Fibroblast of the conjunctiva (primary cell): ENCODE measurements around the gene TPT1.
"Not testable (repeated sequence)": the region's sequence is repeated elsewhere in the genome, so short reads cannot be mapped to it uniquely, and the experiment has no call there.

Experiments used
- DNase-seq: peaks from one replicate; pipeline ENCODE4 v3.0.0-alpha.2; 2010; ENCODE audit warnings: low read depth

TPT1 gene

DNA sequence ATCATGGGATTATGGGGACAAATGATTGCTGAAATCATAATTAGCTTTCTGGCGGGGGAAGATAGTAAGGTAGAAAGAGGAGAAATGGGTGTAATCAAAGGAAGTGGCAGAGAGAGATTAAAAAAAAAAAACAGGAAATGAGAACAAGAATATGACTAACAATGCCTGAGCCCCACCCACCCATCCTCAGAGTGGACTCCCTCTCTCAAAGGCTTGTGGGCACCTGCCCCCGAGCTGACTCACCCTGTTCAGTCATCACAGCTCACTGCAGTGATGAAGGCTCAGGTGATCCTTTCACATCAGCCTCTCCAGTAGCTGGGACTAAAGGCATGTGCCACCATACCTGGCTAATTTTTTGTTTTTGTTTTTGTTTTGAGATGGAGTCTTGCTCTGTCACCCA is 26.4 kb upstream of the TPT1 start:
- DNase-seq = peak; percentile 57

- DNase-seq = no peak
Measured at GRCh38 chr13:45365558-45365885, 24.5 kb upstream of the TPT1 start.

DNA sequence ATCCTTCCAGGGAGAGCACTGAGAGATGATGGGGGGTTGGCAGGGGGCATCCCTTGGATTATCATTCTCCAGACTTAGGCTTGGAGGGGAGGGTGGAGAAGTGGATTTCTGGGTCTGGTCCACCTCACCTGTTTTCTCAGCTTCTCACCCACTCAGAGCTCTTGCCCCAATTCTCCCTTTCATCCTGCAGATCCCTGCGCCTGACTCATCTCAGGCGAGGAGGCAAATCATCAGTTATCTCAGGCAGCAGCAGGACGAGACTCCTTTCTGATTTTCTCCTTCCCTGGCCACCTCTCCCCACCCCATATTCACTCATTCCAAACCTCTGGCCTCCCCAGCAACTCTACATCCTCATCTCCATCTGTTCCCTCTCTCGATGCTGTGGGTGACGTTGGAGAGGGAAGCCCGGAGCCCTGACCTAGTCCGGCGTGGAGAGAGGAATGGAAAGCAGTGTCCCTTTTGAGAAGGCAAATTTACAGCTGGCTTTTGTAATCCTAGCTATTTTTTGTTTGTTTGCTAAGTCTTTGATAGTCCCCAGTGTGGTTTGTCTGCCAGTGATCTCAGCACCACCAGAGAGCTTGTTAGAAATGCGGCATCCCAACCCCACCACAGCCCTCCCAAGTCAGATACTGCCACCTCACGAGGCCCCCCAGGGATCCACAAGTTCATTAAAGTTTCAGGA is 24.0 kb upstream of the TPT1 start:
- DNase-seq = no peak

- DNase-seq = no peak
Measured at GRCh38 chr13:45362939-45363338, 22.0 kb upstream of the TPT1 start.

- DNase-seq = no peak
Measured at GRCh38 chr13:45361596-45362206, 20.7 kb upstream of the TPT1 start.

DNA sequence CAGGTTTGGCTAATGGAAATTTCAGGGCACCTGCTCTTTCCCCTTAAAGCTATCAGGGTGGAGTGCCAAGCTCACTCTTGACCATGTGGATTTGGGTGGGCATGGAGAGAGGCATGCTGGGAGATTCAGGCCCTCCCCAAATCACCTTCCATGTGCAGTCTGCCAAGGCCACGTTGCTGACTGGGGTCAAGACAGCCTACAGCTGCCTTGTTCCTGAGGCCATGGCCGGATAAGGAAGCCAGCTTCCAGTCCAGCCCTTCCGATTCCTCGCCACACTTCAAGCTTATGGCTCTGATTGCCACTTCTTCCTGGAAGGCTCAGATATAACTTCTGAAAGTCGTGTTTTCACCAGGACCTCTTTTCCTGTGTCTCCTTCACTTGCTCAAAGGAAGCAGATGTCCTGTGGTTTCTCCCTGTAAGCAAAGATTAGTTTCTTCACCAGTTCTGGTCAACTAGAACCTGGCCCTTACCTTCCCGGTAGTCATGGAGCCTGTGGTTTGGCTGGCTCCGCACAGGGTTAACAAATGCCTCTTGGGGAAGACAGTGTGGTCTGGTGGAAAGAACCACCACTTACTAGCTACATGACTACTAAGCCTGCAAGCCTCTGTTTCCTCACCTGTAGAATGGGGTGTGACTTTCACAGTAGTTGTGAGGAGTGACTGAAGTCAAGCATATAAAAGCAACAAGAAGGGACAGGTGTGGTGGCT is 16.1 kb upstream of the TPT1 start:
- DNase-seq = no peak

DNA sequence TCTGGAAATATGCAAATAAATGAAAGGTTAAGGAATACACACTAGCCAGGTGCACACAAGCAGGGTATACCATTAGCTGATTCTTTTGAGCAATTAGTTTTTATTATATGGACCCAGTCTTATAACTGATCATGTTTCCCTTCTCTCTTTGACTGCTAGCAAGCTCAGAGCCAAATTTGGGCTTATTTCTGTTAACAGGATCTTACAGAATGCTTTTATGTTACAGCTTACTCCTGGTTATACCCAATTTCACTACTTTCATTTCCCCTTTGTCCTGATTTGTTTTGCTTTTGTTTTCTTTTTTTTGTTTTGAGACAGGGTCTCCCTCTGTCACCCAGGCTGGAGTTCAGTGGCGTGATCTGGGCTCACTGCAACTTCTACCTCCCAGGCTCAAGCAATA is 12.9 kb upstream of the TPT1 start:
- no peak for DNase-seq

DNA sequence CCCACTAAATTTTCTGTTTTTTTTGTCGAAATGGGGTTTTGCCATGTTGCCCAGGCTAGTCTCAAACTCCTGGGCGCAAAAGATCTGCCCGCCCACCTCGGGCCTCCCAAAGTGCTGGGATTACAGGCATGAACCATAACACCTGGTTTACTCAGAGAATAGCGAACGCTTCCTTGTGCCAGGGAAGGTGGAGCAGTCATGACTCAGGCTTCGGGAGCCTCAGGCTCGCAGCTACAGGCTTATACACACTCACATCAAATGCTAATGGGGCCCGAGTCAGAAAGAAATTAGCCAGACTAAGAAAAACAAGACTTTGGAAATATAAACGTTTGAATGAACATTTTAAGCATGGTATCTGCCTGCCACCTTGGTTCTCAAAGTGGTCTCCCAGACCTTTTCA is 11.0 kb upstream of the TPT1 start:
- no peak for DNase-seq

GRCh38 chr13:45350152-45350551 is 9.2 kb upstream of the TPT1 start:
- no peak for DNase-seq

- no peak for DNase-seq
Measured at GRCh38 chr13:45349438-45349837, 8.5 kb upstream of the TPT1 start.

- not testable (repeated sequence) for DNase-seq
Measured at GRCh38 chr13:45344064-45344463, 3.1 kb upstream of the TPT1 start.

DNA sequence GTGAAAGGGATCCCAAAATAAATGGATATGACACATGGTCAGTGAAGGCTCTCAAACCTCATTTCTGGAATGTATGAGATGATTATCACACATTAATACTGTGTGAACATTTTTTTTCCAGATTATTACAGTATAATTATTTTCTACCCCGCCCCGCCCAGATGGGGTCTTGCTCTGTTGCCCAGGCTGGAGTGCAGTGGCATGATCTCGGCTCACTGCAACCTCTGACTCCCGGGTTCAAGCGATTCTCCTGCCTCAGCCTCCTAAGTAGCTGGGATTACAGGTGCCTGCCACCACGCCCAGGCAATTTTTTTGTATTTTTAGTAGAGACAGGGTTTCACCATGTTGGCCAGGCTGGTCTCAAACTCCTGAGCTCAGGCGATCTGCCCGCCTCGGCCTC is 2.1 kb upstream of the TPT1 start:
- DNase-seq = not testable (repeated sequence)

GRCh38 chr13:45342668-45343067 is 1.7 kb upstream of the TPT1 start:
- DNase-seq = not testable (repeated sequence)

GRCh38 chr13:45341799-45342500 is 967 bp upstream of the TPT1 start:
- no peak for DNase-seq

DNA sequence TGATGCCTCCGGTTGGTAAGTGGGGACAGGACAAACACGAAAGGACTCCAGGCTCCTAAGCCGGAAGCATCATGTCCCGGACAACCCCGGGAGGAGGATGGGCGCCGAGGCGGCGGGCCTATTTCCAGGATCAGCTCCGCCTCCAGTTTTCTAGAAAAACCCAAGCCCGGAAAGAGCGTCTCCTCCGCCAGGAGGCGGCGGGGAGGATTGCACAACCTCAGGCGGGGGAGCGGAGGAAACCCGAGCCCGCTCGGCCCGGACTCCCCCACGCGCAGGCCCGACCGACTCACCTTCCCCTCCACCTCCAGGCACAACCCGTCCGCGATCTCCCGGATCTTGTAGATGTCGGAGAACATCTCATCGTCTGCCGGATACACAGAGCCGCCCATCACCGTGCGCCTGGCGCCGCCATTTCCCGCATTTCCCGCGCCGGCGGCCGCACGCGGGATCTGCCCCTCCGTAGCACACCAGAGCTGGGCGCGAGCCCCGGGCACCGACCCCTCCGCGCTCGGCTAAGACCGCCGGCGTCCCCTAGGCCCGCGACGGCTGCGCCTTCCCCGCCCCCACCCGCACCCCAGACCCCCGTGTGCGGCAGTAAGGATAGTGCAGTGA is 455 bp downstream of the TPT1 start:
- peak; percentile 82 for DNase-seq

DNA sequence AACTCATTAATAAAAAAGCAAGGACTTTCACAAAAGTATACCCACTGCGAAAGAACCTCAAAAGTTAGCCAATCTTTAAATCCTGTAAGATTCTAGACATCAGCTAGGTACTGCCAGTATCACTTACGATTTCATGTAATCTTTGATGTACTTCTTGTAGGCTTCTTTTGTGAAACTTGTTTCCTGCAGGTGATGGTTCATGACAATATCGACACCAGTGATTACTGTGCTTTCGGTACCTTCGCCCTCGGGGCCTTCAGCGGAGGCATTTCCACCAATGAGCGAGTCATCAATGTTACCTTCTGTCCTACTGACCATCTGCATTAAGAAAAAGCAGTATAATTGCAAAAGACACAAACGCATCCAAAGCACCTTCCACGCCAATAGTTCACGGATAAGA is 1.1 kb downstream of the TPT1 start:
- no peak for DNase-seq

DNA sequence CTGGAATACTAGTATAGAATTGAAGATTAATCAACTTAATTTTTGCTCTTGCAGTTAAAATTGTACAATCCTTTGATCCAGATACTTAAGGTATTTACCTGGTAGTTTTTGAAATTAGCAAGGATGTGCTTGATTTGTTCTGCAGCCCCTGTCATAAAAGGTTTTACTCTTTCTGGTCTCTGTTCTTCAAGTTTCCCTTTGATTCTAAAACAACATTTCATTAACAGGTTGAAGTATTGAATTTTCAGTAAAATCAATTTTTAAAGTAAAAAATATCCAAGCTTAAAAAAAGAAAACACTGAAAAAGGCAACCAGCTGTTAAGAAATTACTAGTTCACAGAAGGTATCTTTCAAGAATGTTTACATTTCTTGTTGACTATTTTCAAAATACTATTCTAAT is 1.6 kb downstream of the TPT1 start:
- no peak for DNase-seq

DNA sequence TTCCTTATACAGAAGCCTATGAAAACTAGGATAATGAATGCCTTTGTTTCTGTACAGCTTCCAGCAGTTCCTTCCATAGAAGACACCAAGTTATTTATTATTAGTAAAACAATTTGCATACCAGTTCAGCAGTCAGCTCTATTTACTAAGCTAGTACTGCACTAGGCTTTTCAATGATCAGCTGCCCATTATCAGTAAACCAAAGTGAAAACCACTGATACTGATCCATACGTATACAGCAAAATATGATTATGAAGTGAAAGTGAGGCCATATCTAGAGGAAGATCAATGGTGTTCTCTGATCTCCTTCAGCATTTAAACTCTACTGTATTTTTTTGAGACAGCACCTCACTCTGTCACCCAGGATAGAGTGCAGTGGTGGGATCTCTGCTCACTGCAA is 3.2 kb downstream of the TPT1 start:
- DNase-seq = no peak

DNA sequence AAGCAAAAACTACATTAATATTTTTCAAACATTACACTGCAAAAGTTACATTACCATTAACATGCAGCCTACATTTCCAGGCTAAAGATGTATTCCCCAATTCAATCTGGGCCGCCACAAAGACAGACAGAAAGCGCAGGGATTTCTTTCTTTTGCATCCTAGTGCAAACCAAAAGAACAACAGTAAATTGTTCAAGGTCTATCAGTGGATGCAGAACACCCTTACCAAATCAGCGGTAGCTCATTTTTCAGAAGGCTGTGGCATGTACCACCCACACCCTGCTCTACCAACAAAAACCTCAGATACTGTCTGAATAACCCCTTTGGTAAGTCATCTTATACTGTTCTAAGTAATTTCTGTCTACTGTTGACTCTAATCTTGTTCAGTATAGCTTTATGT is 3.6 kb downstream of the TPT1 start:
- no peak for DNase-seq

- DNase-seq = no peak
Measured at GRCh38 chr13:45336025-45336800, 4.8 kb downstream of the TPT1 start.

- DNase-seq = no peak
Measured at GRCh38 chr13:45335397-45336024, 5.5 kb downstream of the TPT1 start.
